Caco-2 (cell line): ENCODE data around the gene ADAMTS1. TPM values are rescaled to one million over a fixed set of nuclear protein-coding genes. Genes with fewer than 3 reads are reported as not detected.
A peak's percentile ranks its signal among the peaks of the same experiment; 100 is the strongest.

Experiments
- BruUV-seq: library from RNA; stranded (reverse); fragments of 400-500 nt; replicated peaks from 2 replicates; lab custom pipeline; 2021; lab: Mats Ljungman, UMichigan
- CTCF ChIA-PET: fragments of 300-600 bp; sonication (Branson Sonifier 250); formaldehyde crosslinking; loops from one replicate; lab custom pipeline; 2022; ENCODE audit warnings: antibody characterized with exemption; lab: Charles Lee
- POLR2A ChIA-PET: fragments of 300-600 bp; sonication (Branson Sonifier 250); formaldehyde crosslinking; loops from one replicate; lab custom pipeline; 2022; ENCODE audit warnings: antibody characterized with exemption; lab: Charles Lee
- DNase-seq, 2 experiments: peaks; one replicate each; pipeline versions ENCODE4 v3.0.0 to v3.0.0-alpha.2; 2020 to 2022
- H3K27me3 ChIP-seq: replicated peaks from 2 replicates; pipeline ENCODE4 v1.6.0; 2011; ENCODE audit warnings: low read length; ENCODE audit not compliant: control insufficient read depth, insufficient read depth
- H3K36me3 ChIP-seq: 2 replicates; pipeline ENCODE4 v1.5.1; 2011; ENCODE audit warnings: low read length; ENCODE audit not compliant: control insufficient read depth, insufficient read depth
- H3K4me1 ChIP-seq: fragments of 250-450 bp; sonication (Bioruptor Pico); 2 replicates; pipeline ENCODE4 v1.5.1; 2020; ENCODE audit warnings: mild to moderate bottlenecking
- H3K4me3 ChIP-seq: 2 replicates; pipeline ENCODE4 v1.5.1; 2011; ENCODE audit warnings: low read depth, mild to moderate bottlenecking, control low read depth, low read length
- H3K9me3 ChIP-seq: fragments of 250-450 bp; sonication (Bioruptor Pico); 2 replicates; pipeline ENCODE4 v1.5.1; 2020; ENCODE audit warnings: mild to moderate bottlenecking, moderate library complexity
- H3K27ac Mint-ChIP-seq: one replicate; pipeline ENCODE4 v1.8.0; 2022; ENCODE audit warnings: mixed read lengths; ENCODE audit not compliant: unreplicated experiment
- H3K27me3 Mint-ChIP-seq: one replicate; pipeline ENCODE4 v1.8.0; 2022; ENCODE audit warnings: mixed read lengths; ENCODE audit not compliant: insufficient read depth, unreplicated experiment
- H3K36me3 Mint-ChIP-seq: one replicate; pipeline ENCODE4 v1.8.0; 2022; ENCODE audit warnings: mild to moderate bottlenecking, mixed read lengths; ENCODE audit not compliant: insufficient read depth, unreplicated experiment
- H3K4me1 Mint-ChIP-seq: one replicate; pipeline ENCODE4 v1.8.0; 2022; ENCODE audit warnings: low read depth, mixed read lengths; ENCODE audit not compliant: unreplicated experiment
- H3K4me3 Mint-ChIP-seq: one replicate; pipeline ENCODE4 v1.8.0; 2022; ENCODE audit warnings: mild to moderate bottlenecking, moderate library complexity, mixed read lengths; ENCODE audit not compliant: unreplicated experiment
- H3K9me3 Mint-ChIP-seq: one replicate; pipeline ENCODE4 v1.8.0; 2022; ENCODE audit warnings: mixed read lengths; ENCODE audit not compliant: unreplicated experiment
- intact Hi-C: fragments of 100-400 bp; cut with micrococcal nuclease; formaldehyde crosslinking; loops from one replicate; pipeline ENCODE4 v1.10.0; 2022; ENCODE audit not compliant: unreplicated experiment
- total RNA-seq: library from RNA; stranded (reverse); gene quantifications from 2 replicates; pipeline ENCODE4 v1.2.3, GENCODE V29; 2022
- TF ChIP-seq, protein P1 (sequence below), 2 experiments: fragments of 200-600 bp in 1 of 2; IDR thresholded peaks; 1 replicate in 1 of 2; 2 replicates in 1 of 2; pipeline versions ENCODE4 v1.5.1 to v1.8.0; 2011 to 2022; ENCODE audit warnings: antibody characterized with exemption in 1 of 2, control low read depth in 1 of 2, inconsistent platforms in 1 of 2, low read depth in 1 of 2, low read length in 1 of 2, mild to moderate bottlenecking in 1 of 2, moderate library complexity in 1 of 2; ENCODE audit not compliant: insufficient read depth in 1 of 2, severe bottlenecking in 1 of 2, unreplicated experiment in 1 of 2

Gene ADAMTS1
- total RNA-seq, 1 experiment from 2014 or later = not detected

DNA sequence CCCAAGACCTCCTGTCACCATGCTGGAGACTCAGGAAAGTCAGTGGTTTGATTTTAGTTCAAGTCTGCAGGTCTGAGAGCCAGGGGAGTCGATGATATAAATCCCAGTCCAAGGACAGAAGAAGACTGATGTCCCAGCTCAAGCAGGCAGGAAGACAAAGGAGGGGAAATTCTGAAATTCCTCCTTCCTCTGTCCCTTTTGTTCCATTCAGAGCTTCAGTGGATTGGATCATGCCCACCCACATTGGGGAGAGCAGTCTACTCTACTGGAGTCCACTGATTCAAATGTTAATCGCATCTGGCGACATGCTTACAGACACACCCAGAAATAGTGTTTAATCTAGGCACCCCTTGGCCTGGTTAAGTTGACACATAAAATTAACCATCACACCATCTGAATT lies 7.2 kb upstream of the ADAMTS1 start:
- TF ChIP-seq, protein P1, sequence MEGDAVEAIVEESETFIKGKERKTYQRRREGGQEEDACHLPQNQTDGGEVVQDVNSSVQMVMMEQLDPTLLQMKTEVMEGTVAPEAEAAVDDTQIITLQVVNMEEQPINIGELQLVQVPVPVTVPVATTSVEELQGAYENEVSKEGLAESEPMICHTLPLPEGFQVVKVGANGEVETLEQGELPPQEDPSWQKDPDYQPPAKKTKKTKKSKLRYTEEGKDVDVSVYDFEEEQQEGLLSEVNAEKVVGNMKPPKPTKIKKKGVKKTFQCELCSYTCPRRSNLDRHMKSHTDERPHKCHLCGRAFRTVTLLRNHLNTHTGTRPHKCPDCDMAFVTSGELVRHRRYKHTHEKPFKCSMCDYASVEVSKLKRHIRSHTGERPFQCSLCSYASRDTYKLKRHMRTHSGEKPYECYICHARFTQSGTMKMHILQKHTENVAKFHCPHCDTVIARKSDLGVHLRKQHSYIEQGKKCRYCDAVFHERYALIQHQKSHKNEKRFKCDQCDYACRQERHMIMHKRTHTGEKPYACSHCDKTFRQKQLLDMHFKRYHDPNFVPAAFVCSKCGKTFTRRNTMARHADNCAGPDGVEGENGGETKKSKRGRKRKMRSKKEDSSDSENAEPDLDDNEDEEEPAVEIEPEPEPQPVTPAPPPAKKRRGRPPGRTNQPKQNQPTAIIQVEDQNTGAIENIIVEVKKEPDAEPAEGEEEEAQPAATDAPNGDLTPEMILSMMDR (IDR thresholded peaks at IDR 0.05; ENCODE audit: insufficient read depth in 1 of 2, low read depth in 1 of 2, low read length in 1 of 2, severe bottlenecking in 1 of 2, unreplicated experiment in 1 of 2) = no peak
- Histone ChIP-seq H3K4me3 (no peak overlapping the region), H3K4me1 (no peaks in the 10 kb centered on the region), H3K9me3 (no peaks in the 10 kb centered on the region), H3K27me3 (no peaks in the 10 kb centered on the region), H3K36me3 (no peaks in the 10 kb centered on the region)
- no peaks in the 10 kb centered on the region for H3K36me3 Mint-ChIP-seq
- H3K27ac Mint-ChIP-seq = no peak overlapping the region
- peaks cover 6% of the 10 kb centered on the region for H3K4me1 Mint-ChIP-seq
- POLR2A ChIA-PET = no interaction called here
- H3K9me3 Mint-ChIP-seq = no peaks in the 10 kb centered on the region
- DNase-seq = no peak
- CTCF ChIA-PET = no interaction called here
- H3K27me3 Mint-ChIP-seq = no peaks in the 10 kb centered on the region
- intact Hi-C loops = loop anchor here (5.0 to 10.0 kb wide), 2 partner anchors 110 to 512 kb away; no protein-coding TSS in a partner anchor
- no peak overlapping the region for H3K4me3 Mint-ChIP-seq
- no TSS peak for BruUV-seq

DNA sequence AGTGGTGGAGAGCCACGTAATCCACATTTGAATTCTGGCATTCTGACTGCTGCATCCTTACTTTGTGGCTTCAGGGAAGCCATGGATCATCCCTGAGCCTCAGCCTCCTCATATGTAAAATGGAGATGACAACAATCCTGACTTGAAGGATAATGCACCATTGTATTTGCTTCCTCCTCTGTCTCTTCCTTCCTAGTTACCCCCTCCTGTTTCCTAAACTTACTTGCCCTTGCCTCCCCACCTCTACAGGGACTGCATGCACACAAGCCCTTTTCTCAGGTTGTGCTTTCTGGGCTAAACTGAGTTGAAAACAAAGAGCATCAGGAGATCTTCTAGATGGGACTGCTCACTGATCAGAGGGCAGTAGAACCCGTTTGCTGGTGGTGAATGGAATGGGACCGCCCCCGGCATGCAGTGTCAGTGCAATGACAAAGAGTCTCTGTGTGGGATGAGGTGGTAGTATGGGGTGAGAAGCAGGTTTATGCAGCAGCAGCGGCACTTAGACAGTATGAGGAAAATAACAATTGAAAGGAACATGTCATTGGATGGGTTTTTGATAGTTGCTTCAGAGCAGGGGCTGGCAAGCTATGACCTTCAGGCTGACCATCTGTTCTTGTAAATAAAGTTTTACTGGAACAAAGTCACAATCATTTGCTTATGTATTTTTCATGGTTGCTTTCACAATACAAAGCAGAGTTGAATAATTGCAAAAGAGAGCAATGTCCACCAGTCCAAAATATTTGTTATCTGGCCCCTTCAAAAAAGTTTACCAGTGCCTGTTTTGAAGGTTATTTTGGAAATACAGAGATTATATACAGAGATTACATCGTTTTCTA lies 6.1 kb upstream of the ADAMTS1 start:
- ChIA-PET CTCF (no interaction called here), POLR2A (no interaction called here)
- intact Hi-C loops = loop anchor here (2.0 to 10.0 kb wide), 3 partner anchors 111 to 625 kb away; no protein-coding TSS in a partner anchor
- BruUV-seq = no TSS peak
- DNase-seq = no peak
- no peaks in the 10 kb centered on the region for H3K27me3 Mint-ChIP-seq
- no peaks in the 10 kb centered on the region for H3K36me3 ChIP-seq
- TF ChIP-seq, protein P1 (IDR thresholded peaks at IDR 0.05; ENCODE audit: insufficient read depth in 1 of 2, low read depth in 1 of 2, low read length in 1 of 2, severe bottlenecking in 1 of 2, unreplicated experiment in 1 of 2) = no peak
- no peaks in the 10 kb centered on the region for H3K4me1 ChIP-seq
- no peaks in the 10 kb centered on the region for H3K27me3 ChIP-seq
- no peak overlapping the region for H3K4me3 ChIP-seq
- H3K9me3 Mint-ChIP-seq = peaks cover 10% of the 10 kb centered on the region
- H3K36me3 Mint-ChIP-seq = no peaks in the 10 kb centered on the region
- peaks cover 6% of the 10 kb centered on the region for H3K4me1 Mint-ChIP-seq
- no peak overlapping the region for H3K27ac Mint-ChIP-seq
- no peaks in the 10 kb centered on the region for H3K9me3 ChIP-seq
- no peak overlapping the region for H3K4me3 Mint-ChIP-seq

DNA sequence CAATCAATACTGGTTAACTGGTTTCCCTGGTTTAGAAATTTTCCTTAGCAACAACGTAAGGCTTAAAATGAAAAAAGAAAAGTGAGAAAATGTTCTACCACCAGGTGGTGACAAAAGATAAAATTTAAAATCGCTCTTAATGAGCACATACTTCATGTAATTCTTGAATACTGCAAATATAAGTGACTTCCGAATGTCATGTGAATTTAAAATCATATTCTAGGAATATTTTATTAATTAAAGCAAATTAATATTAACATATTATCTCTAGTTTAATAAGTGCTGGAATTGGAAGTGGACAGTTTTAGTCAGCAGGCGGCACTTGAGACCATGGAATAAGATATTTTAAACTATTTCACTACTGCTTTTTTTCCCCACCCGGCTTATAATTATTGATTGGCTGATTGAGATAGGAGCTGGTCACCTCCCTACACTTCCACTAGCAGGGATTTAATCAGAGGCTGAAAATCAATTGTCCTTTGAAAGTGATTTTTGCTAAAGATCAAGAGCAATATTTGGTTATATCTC lies 5.0 kb upstream of the ADAMTS1 start:
- Mint-ChIP-seq H3K27me3 (no peaks in the 10 kb centered on the region), H3K4me1 (peaks cover 6% of the 10 kb centered on the region), H3K27ac (no peak overlapping the region), H3K36me3 (no peaks in the 10 kb centered on the region), H3K9me3 (peaks cover 18% of the 10 kb centered on the region), H3K4me3 (no peak overlapping the region)
- H3K27me3 ChIP-seq = no peaks in the 10 kb centered on the region
- peak in 1 of 2 experiments; percentile 28 for DNase-seq
- H3K4me1 ChIP-seq = no peaks in the 10 kb centered on the region
- BruUV-seq = no TSS peak
- no peak overlapping the region for H3K4me3 ChIP-seq
- intact Hi-C loops = loop anchor here (1.0 to 10.0 kb wide), 7 partner anchors 34 to 1895 kb away; no protein-coding TSS in a partner anchor
- no peaks in the 10 kb centered on the region for H3K9me3 ChIP-seq
- ChIA-PET CTCF (interaction anchor here (0.6 kb wide), 1 partner anchor 715 kb away, joined by 4 read pairs; no protein-coding TSS in a partner anchor), POLR2A (no interaction called here)
- TF ChIP-seq, protein P1 (IDR thresholded peaks at IDR 0.05; ENCODE audit: insufficient read depth in 1 of 2, low read depth in 1 of 2, low read length in 1 of 2, severe bottlenecking in 1 of 2, unreplicated experiment in 1 of 2) = peak; percentile 23 to 71
- no peaks in the 10 kb centered on the region for H3K36me3 ChIP-seq
